SKM-1 treated with dmso at 0.1 percent for 144 hours (cell line): ENCODE measurements around the gene SUPT16H.

Experiments
- DNase-seq: peaks from one replicate; lab custom pipeline; 2025; ENCODE audit not compliant: unreplicated experiment; lab: John Stamatoyannopoulos, UW

SUPT16H gene

GRCh38 chr14:21369949-21370679 lies 13.7 kb downstream of the SUPT16H start:
- DNase-seq: no peak

GRCh38 chr14:21367582-21368144 lies 16.2 kb downstream of the SUPT16H start:
- no peak for DNase-seq

GRCh38 chr14:21356511-21356910 lies 27.3 kb downstream of the SUPT16H start:
- no peak for DNase-seq

- peak; percentile 63 for DNase-seq
Observed at GRCh38 chr14:21352587-21352986, 31.2 kb downstream of the SUPT16H start.

GRCh38 chr14:21350539-21350938 lies 33.3 kb downstream of the SUPT16H start:
- no peak for DNase-seq

- DNase-seq: no peak
Observed at GRCh38 chr14:21347201-21347600, 36.6 kb downstream of the SUPT16H start.

GRCh38 chr14:21346532-21347135 lies 37.2 kb downstream of the SUPT16H start:
- DNase-seq: no peak

GRCh38 chr14:21343035-21343794 lies 40.6 kb downstream of the SUPT16H start:
- no peak for DNase-seq

GRCh38 chr14:21334202-21334906 lies 49.5 kb downstream of the SUPT16H start:
- DNase-seq: no peak

GRCh38 chr14:21332950-21333349 lies 50.9 kb downstream of the SUPT16H start:
- DNase-seq: no peak

- no peak for DNase-seq
Observed at GRCh38 chr14:21326972-21327371, 56.8 kb downstream of the SUPT16H start.

GRCh38 chr14:21322716-21323115 lies 61.1 kb downstream of the SUPT16H start:
- DNase-seq: no peak

- no peak for DNase-seq
Observed at GRCh38 chr14:21320913-21321312, 62.9 kb downstream of the SUPT16H start.

- DNase-seq: peak; percentile 5
Observed at GRCh38 chr14:21317398-21317797, 66.4 kb downstream of the SUPT16H start.

- no peak for DNase-seq
Observed at GRCh38 chr14:21313512-21313911, 70.3 kb downstream of the SUPT16H start.

GRCh38 chr14:21311614-21312013 lies 72.2 kb downstream of the SUPT16H start:
- DNase-seq: no peak

- no peak for DNase-seq
Observed at GRCh38 chr14:21309956-21310355, 73.9 kb downstream of the SUPT16H start.

- DNase-seq: no peak
Observed at GRCh38 chr14:21309238-21309636, 74.6 kb downstream of the SUPT16H start.

GRCh38 chr14:21308479-21309237 lies 75.2 kb downstream of the SUPT16H start:
- DNase-seq: no peak

GRCh38 chr14:21308132-21308478 lies 75.7 kb downstream of the SUPT16H start:
- DNase-seq: no peak
